Measurements from ENCODE around the gene PIK3IP1. TPM values are rescaled to one million over a fixed set of nuclear protein-coding genes. Genes with fewer than 3 reads are reported as not detected.
A peak's percentile ranks its signal among the peaks of the same experiment; 100 is the strongest.

The PIK3IP1 gene, protein sequence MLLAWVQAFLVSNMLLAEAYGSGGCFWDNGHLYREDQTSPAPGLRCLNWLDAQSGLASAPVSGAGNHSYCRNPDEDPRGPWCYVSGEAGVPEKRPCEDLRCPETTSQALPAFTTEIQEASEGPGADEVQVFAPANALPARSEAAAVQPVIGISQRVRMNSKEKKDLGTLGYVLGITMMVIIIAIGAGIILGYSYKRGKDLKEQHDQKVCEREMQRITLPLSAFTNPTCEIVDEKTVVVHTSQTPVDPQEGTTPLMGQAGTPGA
- total RNA-seq (2021; fragmentation: NEBNext Ultra II Directional; extraction: Animal tissue kit (Norgen Biotek cat#: 25700)) = 10 to 100 TPM in 1 of 6 experiments, 1 to 10 TPM in 5; 8.3 to 11.3 (median 8.9) TPM
- long read RNA-seq, transcript PIK3IP1-201 (6 exons, 2,467 nt) = major isoform, 17 of 22 reads
- long read RNA-seq, partial matches to known transcripts = 1 of 22 reads
- long read RNA-seq, other reads (novel, unspliced or antisense) = 1 of 22 reads

GRCh38 chr22:31292236-31292989, at the start of gene PIK3IP1:
TSS of gene PIK3IP1 (minus strand) at chr22:31292488. CDS start at chr22:31292344, 144 bp downstream.
- peak within 1 kb of the TSS; percentile 82 for H3K27ac Mint-ChIP-seq

DNA sequence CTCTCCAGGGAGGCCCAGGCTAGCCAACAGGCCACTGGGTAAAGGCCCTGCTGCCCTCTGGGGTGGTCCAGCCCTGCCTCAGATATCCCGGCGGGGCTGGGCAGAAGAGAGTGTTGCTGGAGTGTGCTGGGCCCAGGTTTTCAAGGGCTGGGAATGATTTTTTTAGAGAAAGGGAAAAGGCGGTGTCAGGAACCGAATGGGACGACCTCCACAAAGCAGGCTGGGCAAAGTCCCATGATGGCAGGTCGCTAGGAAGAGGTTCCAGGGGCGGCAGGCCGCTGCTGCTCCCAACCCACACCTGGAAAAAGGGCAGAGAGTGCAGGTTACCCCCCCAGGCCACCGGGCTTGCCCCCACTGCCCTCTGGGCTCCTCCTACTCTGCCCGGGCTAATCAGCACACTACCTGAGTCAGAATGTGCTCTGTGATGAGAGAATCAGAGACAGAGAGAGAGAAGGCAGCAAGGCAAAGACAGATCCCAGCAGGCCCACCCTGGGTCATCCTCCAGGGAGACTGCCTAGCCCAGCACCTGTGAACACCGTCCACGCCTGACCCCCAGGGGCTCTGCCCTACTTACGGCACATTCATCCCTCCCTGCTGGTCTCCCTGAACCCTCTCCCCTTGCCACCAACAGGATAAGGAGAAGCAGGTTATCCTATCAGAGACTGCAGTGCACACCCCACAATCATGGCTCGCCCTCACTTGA, 49.2 kb upstream of the PIK3IP1 start:
- peaks cover 29% of the 10 kb centered on the region for H3K4me1 Mint-ChIP-seq (ENCODE audit: low read depth)
- H3K27me3 Mint-ChIP-seq (ENCODE audit: insufficient read depth) = peaks cover 2% of the 10 kb centered on the region
- TF ChIP-seq, protein P1, sequence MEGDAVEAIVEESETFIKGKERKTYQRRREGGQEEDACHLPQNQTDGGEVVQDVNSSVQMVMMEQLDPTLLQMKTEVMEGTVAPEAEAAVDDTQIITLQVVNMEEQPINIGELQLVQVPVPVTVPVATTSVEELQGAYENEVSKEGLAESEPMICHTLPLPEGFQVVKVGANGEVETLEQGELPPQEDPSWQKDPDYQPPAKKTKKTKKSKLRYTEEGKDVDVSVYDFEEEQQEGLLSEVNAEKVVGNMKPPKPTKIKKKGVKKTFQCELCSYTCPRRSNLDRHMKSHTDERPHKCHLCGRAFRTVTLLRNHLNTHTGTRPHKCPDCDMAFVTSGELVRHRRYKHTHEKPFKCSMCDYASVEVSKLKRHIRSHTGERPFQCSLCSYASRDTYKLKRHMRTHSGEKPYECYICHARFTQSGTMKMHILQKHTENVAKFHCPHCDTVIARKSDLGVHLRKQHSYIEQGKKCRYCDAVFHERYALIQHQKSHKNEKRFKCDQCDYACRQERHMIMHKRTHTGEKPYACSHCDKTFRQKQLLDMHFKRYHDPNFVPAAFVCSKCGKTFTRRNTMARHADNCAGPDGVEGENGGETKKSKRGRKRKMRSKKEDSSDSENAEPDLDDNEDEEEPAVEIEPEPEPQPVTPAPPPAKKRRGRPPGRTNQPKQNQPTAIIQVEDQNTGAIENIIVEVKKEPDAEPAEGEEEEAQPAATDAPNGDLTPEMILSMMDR (IDR thresholded peaks at IDR 0.05) = no peak

More at GRCh38 chr22:31292236-31292989, at the start of gene PIK3IP1:
- TF ChIP-seq, protein P1 (IDR thresholded peaks at IDR 0.05) = peak; percentile 76
- Mint-ChIP-seq H3K36me3 (ENCODE audit: low read depth) (peaks cover 7% of the 10 kb centered on the region; the same call in 1 of the 2 replicates), H3K27me3 (ENCODE audit: insufficient read depth) (no peaks in the 10 kb centered on the region), H3K9me3 (no peaks in the 10 kb centered on the region), H3K4me1 (ENCODE audit: low read depth) (peaks cover 62% of the 10 kb centered on the region), H3K4me3 (peak within 1 kb of the TSS; percentile 94)
- peak; percentile 77 for DNase-seq

GRCh38 chr22:31340765-31341247, 48.5 kb upstream of the PIK3IP1 start:
- Mint-ChIP-seq H3K36me3 (ENCODE audit: low read depth) (peaks cover 23% of the 10 kb centered on the region), H3K4me1 (ENCODE audit: low read depth) (peaks cover 29% of the 10 kb centered on the region), H3K9me3 (no peaks in the 10 kb centered on the region), H3K4me3 (no peak overlapping the region), H3K27me3 (ENCODE audit: insufficient read depth) (peaks cover 2% of the 10 kb centered on the region), H3K27ac (no peak overlapping the region)
- DNase-seq = no peak
- TF ChIP-seq, protein P1 (IDR thresholded peaks at IDR 0.05) = no peak

More for the DNA sequence above, 49.2 kb upstream of the PIK3IP1 start:
- Mint-ChIP-seq H3K9me3 (no peaks in the 10 kb centered on the region), H3K4me3 (no peak overlapping the region), H3K27ac (no peak overlapping the region), H3K36me3 (ENCODE audit: low read depth) (peaks cover 23% of the 10 kb centered on the region)
- no peak for DNase-seq

GRCh38 chr22:31340360-31340759, 48.1 kb upstream of the PIK3IP1 start:
- Mint-ChIP-seq H3K4me3 (no peak overlapping the region), H3K4me1 (ENCODE audit: low read depth) (peaks cover 29% of the 10 kb centered on the region), H3K27me3 (ENCODE audit: insufficient read depth) (peaks cover 2% of the 10 kb centered on the region), H3K9me3 (no peaks in the 10 kb centered on the region), H3K27ac (no peak overlapping the region), H3K36me3 (ENCODE audit: low read depth) (peaks cover 23% of the 10 kb centered on the region)
- TF ChIP-seq, protein P1 (IDR thresholded peaks at IDR 0.05) = no peak
- DNase-seq = no peak
